GM23248 (cell line): Measurements from ENCODE around the gene PTPRN2.

Source experiments
- EZH2 ChIP-seq: fragments of 200-600 bp; sonication (generic); IDR thresholded peaks from 2 replicates; pipeline ENCODE4 v1.6.1; 2018; ENCODE audit warnings: antibody characterized with exemption, mild to moderate bottlenecking; ENCODE audit not compliant: insufficient read depth, poor library complexity, severe bottlenecking
- EZH2phosphoT487 ChIP-seq: fragments of 200-600 bp; sonication (generic); IDR thresholded peaks from 2 replicates; pipeline ENCODE4 v1.6.1; 2018; ENCODE audit warnings: antibody characterized with exemption, moderate library complexity, mild to moderate bottlenecking, low read depth; ENCODE audit not compliant: insufficient read depth

DNA sequence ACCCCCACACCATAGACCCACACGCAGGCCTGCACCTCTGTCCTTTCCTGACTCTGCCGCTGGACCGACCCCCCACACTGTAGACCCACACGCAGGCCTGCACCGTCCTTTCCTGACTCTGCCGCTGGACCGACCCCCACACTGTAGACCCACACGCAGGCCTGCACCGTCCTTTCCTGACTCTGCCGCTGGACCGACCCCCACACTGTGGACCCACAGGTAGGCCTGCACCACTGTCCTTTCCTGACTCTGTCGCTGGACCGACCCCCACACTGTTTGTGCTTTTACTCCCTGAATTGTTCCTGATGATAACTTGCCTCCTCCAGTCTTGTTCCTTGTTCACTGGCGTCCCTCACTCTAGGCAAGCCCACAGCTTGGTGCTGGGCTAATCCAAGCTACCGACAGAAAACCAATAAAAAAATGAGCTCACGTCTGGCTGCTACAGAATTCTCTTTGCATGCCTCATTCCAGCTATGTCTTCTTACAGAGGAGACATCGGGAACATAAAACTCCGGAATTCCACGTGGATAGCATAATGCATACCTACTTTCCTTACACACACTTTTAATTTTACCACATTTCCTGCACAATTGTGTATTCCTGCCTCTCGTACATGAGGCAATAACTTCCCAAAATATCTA, 494.3 kb downstream of the PTPRN2 start:
- TF ChIP-seq EZH2phosphoT487 (no peak), EZH2 (no peak)
